HK-2 (cell line): ENCODE data around the gene MYO16.

Source experiments
- DNase-seq: peaks from one replicate; pipeline ENCODE4 v3.0.0-alpha.2; 2018; ENCODE audit not compliant: unreplicated experiment

The MYO16 gene

GRCh38 chr13:108663710-108664109, 34.3 kb downstream of the MYO16 start:
- DNase-seq = no peak

GRCh38 chr13:108667205-108667604, 37.8 kb downstream of the MYO16 start:
- no peak for DNase-seq

- DNase-seq = no peak
Observed at GRCh38 chr13:108669381-108669780, 40.0 kb downstream of the MYO16 start.

- no peak for DNase-seq
Observed at GRCh38 chr13:108674346-108674745, 44.9 kb downstream of the MYO16 start.

- no peak for DNase-seq
Observed at GRCh38 chr13:108674771-108675170, 45.4 kb downstream of the MYO16 start.

- DNase-seq = no peak
Observed at GRCh38 chr13:108676620-108677019, 47.2 kb downstream of the MYO16 start.

GRCh38 chr13:108677806-108678205, 48.4 kb downstream of the MYO16 start:
- no peak for DNase-seq

- DNase-seq = no peak
Observed at GRCh38 chr13:108680011-108680410, 50.6 kb downstream of the MYO16 start.

- DNase-seq = no peak
Observed at GRCh38 chr13:108681986-108682575, 52.7 kb downstream of the MYO16 start.

- DNase-seq = no peak
Observed at GRCh38 chr13:108682714-108683113, 53.3 kb downstream of the MYO16 start.

GRCh38 chr13:108686027-108686426, 56.6 kb downstream of the MYO16 start:
- DNase-seq = no peak

- DNase-seq = no peak
Observed at GRCh38 chr13:108690726-108691125, 61.3 kb downstream of the MYO16 start.

- DNase-seq = no peak
Observed at GRCh38 chr13:108700422-108701170, 71.2 kb downstream of the MYO16 start.

- no peak for DNase-seq
Observed at GRCh38 chr13:108702171-108702570, 72.8 kb downstream of the MYO16 start.

GRCh38 chr13:108705031-108705430, 75.6 kb downstream of the MYO16 start:
- DNase-seq = no peak

- DNase-seq = no peak
Observed at GRCh38 chr13:108707584-108707983, 78.2 kb downstream of the MYO16 start.

GRCh38 chr13:108708921-108709320, 79.5 kb downstream of the MYO16 start:
- no peak for DNase-seq

- no peak for DNase-seq
Observed at GRCh38 chr13:108711386-108711785, 82.0 kb downstream of the MYO16 start.

GRCh38 chr13:108725471-108725870, 96.1 kb downstream of the MYO16 start:
- DNase-seq = no peak

GRCh38 chr13:108728370-108728769, 99.0 kb downstream of the MYO16 start:
- no peak for DNase-seq

- no peak for DNase-seq
Observed at GRCh38 chr13:108733022-108733560, 103.7 kb downstream of the MYO16 start.

GRCh38 chr13:108734676-108735075, 105.3 kb downstream of the MYO16 start:
- no peak for DNase-seq

GRCh38 chr13:108741930-108742329, 112.5 kb downstream of the MYO16 start:
- no peak for DNase-seq
